Hepatic stellate cell (primary cell): Measurements from ENCODE around the gene USP32.
"Not testable (repeated sequence)": the region's sequence is repeated elsewhere in the genome, so short reads cannot be mapped to it uniquely, and the experiment has no call there.

Source experiments
- DNase-seq: peaks from one replicate; pipeline ENCODE4 v3.0.0; 2011; ENCODE audit warnings: low spot score

USP32 gene

GRCh38 chr17:60231691-60232090 is 160.2 kb downstream of the USP32 start:
- no peak for DNase-seq

GRCh38 chr17:60231234-60231633 is 160.7 kb downstream of the USP32 start:
- DNase-seq = no peak

DNA sequence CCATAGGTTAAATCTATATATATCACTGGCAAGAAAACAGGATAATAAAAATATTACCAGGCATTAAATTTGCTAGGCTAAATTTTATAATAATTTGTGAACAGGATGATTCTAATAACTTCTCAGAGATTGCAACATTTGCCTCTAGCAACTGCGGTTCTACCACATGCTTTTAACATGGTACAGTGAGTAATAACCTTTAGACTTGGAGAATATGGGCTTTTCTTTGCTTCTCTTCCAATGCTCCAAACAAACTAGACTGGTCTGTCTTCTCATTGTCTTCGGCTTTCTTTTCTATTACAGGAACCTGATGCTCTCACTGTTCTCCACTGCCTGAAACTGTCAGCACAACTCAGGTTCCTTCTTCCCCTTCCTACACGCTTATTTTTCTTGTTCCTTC is 161.6 kb downstream of the USP32 start:
- DNase-seq = no peak

- DNase-seq = no peak
Measured at GRCh38 chr17:60229188-60229802, 162.6 kb downstream of the USP32 start.

DNA sequence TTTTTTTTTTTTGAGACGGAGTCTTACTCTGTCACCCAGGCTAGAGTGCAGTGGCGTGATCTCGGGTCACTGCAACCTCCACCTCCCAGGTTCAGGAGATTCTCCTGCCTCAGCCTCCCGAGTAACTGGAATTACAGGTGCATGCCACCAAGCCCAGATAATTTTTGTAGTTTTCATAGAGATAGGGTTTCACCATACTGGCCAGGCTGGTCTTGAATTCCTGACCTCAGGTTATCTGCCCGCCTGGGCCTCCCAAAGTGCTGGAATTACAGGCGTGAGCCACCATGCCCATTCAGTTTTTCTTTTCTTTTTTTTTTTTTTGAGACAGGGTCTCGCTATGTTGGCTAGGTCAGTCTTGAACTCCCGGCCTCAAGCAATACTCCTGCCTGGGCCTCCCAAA is 164.7 kb downstream of the USP32 start:
- not testable (repeated sequence) for DNase-seq

DNA sequence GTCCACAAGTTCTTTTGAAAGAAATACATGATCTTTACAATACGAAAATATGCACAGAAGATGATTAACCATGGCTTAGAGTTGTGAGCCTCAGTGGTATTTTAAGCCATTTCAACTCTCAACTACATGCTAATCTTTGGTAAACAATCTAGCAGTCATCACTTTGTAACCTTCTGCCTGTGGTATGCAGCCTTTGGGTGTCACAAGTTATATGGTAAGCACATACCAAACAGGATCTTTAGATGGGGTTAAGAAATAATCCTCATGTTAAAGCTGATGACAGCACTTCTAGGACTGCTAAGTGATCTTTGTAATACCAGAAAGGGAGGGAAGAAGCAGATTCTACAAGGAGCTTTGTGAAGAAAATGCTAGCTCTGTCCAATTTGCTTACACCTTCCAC is 167.9 kb downstream of the USP32 start:
- DNase-seq = no peak

- no peak for DNase-seq
Measured at GRCh38 chr17:60223456-60223855, 168.5 kb downstream of the USP32 start.

- DNase-seq = not testable (repeated sequence)
Measured at GRCh38 chr17:60218774-60219173, 173.2 kb downstream of the USP32 start.

DNA sequence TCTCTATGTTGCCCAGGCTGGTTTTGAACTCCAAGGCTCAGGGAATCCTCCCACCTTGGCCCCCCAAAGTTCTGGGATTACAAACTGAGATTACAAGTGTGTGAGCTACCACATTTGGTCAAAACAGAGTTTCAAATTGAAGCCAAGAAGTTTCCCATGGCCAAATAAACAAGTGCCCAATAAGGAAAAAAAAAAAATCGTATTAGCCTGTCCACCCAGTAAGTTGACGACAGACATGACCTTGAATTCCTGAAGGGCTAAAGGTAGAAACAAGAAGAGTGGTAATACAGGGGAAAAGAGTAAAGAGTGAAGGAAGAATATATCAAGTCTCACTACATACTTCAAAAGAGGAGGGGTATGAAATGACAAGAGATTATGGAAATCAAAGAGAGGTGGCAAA is 176.0 kb downstream of the USP32 start:
- not testable (repeated sequence) for DNase-seq

DNA sequence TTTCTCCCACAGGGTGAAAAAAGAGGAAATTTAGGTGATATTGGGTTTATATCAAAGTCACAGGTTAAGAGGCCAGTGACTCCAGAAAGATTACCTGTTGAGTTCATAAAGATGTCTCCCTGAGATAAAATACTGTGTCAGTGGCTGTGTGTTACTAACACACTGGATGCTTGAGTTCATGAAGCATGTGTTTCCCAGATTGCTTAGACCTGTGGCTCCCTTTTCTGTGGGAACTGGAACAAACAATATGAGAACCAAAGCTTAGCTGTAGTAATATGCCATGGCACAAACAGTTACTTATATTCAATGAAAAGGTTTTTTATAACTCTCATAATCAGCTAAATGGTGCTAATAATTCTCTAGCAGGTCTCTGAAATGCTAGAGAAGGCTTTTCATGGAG is 180.7 kb downstream of the USP32 start:
- not testable (repeated sequence) for DNase-seq

- not testable (repeated sequence) for DNase-seq
Measured at GRCh38 chr17:60208302-60208701, 183.6 kb downstream of the USP32 start.

DNA sequence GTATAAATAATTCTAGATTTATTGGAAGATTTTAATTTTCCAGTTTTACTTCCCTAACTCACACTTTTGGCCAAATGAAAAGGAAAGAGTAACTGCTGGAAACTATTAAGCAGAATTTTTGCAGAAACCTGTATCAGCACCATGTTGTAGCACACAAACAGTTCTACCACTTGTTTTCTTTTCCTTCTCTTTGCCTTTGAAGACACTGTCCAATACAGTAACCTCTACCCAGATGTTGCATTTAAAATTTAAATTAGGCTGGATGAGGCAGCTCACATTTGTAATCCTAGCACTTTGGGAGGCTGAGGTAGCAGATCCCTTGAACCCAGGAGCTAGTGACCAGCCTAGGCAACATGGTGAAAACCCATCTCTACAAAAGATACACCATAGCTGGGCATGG is 186.2 kb downstream of the USP32 start:
- DNase-seq = not testable (repeated sequence)

DNA sequence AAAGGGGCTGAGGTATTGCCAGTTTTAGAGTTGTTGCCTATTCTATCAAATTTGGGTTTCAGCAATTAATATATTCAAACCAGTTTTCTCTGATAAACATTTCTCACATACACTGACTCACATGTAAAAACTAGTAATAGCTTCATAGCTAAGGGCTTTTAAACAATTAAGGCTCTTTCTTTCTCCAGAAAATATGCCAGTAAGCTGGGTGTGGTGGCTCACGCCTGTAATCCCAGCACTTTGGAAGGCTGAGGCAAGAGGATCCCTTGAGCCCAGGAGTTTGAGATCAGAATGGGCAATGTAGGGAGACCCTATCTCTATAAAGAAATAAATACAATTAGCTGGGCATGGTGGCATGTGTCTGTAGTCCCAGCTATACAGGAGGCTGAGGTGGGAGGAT is 193.3 kb downstream of the USP32 start:
- DNase-seq = not testable (repeated sequence)

DNA sequence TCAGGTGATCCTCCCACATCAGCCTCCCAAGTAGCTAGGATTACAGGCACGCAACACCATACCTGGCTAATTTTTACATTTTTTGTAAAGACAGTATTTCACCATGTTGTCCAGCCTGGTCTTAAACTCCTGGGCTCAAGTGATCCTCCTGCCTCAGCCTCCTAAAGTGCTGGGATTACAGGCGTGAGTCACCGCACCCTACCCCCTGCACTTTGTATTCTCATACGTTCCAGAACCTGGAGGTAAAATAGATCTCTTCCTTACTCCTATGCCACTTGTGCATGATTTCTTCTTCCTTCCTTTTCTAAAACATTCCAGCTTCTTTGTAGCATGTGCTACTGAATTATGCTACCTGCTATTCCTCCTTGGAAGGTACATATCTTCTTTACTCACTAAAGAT is 197.8 kb downstream of the USP32 start:
- not testable (repeated sequence) for DNase-seq

GRCh38 chr17:60193482-60193881 is 198.5 kb downstream of the USP32 start:
- no peak for DNase-seq

DNA sequence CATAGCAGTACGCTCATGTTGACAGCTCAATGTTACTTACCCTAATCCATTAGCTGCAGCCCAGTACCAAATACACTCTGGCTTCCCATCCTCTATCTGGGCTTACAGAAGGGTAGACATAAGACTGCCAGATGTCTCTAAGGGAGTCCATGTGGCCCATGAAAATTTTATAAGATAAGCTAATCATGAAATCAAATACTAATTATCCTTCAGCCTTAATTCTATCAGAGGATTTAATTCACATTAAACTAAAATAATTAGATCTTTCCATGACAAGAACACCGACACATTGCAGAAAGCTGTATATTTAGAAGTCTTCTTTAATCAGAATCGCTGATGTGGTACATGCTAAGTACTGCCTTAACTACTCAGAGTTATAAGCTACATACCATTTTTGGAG is 198.9 kb downstream of the USP32 start:
- not testable (repeated sequence) for DNase-seq

DNA sequence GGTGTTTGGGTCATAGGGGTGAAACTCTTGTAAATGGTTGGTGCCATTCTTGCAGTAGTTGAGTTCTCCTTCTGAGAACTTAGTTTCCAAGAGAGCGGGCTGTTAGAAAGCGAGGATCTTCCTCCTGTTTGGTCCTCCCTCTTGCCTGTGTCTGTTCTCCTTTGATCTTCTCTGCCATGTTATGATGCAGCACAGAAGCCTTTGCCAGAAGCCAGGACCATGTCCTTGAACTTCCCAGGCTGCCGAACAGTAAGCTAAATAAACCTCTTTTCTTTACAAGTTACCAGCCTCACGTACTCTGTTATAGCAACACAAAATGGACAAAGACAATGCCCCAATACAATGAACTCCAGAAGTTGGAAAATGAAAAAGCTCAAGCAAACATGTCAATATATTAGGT is 201.9 kb downstream of the USP32 start:
- not testable (repeated sequence) for DNase-seq

GRCh38 chr17:60188759-60189158 is 203.2 kb downstream of the USP32 start:
- DNase-seq = no peak

DNA sequence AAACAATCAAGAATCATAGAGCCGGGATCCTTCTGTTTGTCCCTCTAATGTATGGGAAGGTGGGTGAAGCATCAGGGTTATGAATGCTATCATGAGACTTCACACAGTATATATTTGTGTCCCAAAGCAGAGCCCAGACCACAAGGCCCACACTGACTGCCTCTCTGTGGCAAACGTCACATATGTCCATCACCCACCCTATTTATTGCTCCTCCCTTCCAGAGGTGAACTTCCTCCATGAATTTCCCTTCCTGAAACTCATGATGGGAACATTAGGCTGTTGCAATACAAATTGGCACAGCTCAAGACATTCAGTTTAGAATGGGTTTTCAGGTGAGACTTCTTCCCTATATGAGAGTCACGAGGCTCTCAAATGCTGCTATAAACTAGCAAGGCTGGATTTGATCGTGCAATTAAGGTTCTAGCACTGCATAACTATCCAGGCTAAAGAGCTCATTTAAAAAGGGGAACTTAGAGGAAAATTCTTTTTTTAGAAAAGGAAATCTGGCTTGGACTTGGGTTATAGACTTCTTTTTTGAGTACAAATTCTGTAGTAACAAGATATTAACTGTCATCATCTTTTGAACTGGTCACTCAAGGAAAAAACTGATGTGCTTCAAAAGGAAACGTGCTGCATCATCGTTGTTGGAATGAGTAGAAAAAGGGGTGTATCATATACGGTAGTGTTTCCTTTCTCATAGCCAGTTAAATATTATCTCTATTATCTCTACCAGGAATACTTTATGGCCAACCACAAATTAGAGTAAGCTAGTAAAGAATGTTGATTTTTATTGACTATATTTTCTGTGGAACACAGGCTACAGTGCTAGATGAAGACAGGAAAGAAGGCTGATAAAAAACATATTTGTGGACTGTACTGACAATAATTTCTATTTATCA is 204.8 kb downstream of the USP32 start:
- DNase-seq = not testable (repeated sequence)

GRCh38 chr17:60186372-60186771 is 205.6 kb downstream of the USP32 start:
- DNase-seq = not testable (repeated sequence)

- not testable (repeated sequence) for DNase-seq
Measured at GRCh38 chr17:60180380-60180779, 211.6 kb downstream of the USP32 start.

DNA sequence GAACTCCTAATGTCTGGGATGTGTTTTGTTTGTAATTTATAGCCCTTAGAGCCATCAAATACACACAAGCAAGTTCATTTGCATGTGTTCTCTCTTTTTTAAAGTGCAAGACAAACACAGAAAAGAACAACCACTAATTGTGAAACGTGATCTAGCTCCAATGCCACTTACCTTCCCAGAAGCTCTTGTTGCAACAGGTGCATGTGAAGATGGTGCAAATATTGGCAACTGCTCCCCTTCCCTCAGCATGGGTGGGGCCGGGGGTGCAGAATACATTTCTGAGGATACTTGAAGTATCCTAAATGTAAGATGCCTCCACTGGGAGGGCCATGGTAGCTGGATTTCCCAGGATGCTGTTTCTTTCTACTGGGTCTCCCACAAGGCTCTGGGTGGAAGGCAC is 213.8 kb downstream of the USP32 start:
- not testable (repeated sequence) for DNase-seq

DNA sequence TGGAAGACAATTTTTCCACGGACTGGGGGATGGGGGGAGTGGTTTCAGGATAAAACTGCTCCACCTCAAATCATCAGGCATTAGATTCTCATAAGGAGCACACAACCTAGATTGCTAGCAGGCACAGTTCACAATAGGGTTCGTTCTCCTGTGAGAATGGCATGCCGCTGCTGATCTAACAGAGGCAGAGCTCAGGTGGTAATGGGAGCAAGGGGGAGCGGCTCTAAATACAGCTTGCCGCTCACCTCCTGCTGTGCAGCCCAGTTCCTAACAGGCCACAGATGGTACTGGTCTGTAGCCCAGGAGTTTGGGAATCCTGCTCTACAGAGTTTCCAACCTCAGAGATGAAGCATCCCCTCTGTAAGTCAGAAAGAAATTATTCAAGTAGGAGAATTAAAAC is 215.2 kb downstream of the USP32 start:
- DNase-seq = not testable (repeated sequence)
